Activated CD8-positive, alpha-beta memory T cell treated with anti-CD3 and anti-CD28 coated beads for 4 hours (primary cell): ENCODE data around the gene ATG7.
"Not testable (repeated sequence)": the region's sequence is repeated elsewhere in the genome, so short reads cannot be mapped to it uniquely, and the experiment has no call there.

Source experiments
- DNase-seq, 2 donors: peaks; one replicate each; pipeline ENCODE4 v3.0.0-alpha.2; 2020; ENCODE audit warnings: low read depth in 2 of 2

ATG7 gene

GRCh38 chr3:11290743-11291680 lies 18.8 kb downstream of the ATG7 start:
- DNase-seq, result no peak

- no peak for DNase-seq
These were observed 19.6 kb downstream of the ATG7 start for GRCh38 chr3:11291808-11292207.

- DNase-seq, result no peak
These were observed 24.9 kb downstream of the ATG7 start for GRCh38 chr3:11297126-11297525.

GRCh38 chr3:11300970-11301369 lies 28.8 kb downstream of the ATG7 start:
- DNase-seq, result no peak

GRCh38 chr3:11302444-11302843 lies 30.2 kb downstream of the ATG7 start:
- DNase-seq, result no peak

GRCh38 chr3:11304175-11304574 lies 32.0 kb downstream of the ATG7 start:
- no peak for DNase-seq

DNA sequence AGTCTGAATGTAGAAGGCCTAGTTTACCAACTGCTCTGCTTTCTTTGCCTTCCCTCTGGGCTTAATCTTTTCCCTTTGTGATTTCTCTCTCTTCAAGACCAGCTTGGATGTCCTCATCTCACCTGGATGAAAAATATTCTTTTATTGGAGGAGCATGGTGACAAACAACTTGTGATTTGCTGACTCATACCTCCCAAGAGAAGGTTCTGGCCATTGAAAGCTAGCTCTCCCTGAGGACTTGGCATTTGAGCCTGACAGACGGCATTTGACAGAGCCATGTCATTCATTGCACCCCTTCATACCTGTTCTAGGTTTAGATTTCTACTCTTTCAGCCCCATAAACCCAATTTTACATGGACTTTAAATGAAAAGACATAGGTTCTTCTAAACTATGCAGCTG lies 33.3 kb downstream of the ATG7 start:
- DNase-seq, result no peak

GRCh38 chr3:11306817-11307589 lies 34.8 kb downstream of the ATG7 start:
- no peak for DNase-seq

DNA sequence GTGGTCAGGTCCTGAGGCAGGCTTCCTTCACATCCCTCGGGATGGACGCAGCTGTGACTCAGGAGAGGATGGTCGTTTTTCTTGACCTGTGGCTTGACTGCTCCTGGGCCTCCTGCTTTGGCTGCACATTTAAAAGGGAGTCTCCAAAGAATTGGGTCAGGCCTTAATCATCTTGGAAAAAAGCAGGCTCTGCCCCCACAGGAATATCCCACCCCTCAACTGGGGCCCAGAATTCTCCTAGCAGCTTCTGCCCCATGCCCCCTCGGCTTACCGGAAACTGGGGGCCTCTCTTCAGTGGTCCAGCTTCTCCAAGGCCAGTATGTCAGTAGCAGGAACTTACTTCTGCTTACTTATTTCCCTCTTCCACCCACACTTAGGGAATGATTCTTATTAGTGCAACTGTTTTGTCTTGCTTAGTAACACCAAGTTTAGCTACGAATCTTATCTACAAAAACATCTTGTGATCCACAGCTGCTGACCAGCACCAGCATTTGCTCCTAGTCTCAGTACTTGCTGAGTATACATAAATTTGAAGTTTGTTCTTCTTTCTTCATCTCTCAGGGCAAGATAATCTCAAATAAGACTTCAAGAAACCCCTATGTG lies 35.7 kb downstream of the ATG7 start:
- DNase-seq, result no peak

- DNase-seq, result no peak
These were observed 38.1 kb downstream of the ATG7 start for GRCh38 chr3:11310258-11310657.

GRCh38 chr3:11312166-11312565 lies 40.0 kb downstream of the ATG7 start:
- no peak for DNase-seq

DNA sequence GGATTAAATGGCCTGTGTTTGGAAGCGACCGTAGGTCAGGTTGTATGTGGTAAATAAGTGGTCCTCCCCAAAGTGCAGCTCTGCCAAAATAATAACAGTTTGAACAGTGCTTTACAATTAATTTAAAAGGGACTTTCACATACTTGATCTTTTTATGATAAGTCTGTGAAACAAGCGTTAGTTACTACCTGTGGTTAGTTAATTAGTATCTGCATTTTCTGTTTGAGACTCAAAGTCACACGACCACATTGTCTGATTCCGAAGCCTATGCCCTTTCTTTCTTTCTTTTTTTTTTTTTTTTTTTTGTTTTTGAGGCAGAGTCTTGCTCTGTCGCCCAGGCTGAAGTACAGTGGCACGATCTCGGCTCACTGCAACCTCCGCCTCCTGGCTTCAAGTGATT lies 45.1 kb downstream of the ATG7 start:
- DNase-seq, result no peak

GRCh38 chr3:11322931-11323330 lies 50.7 kb downstream of the ATG7 start:
- DNase-seq, result no peak

GRCh38 chr3:11323813-11324212 lies 51.6 kb downstream of the ATG7 start:
- DNase-seq, result no peak

DNA sequence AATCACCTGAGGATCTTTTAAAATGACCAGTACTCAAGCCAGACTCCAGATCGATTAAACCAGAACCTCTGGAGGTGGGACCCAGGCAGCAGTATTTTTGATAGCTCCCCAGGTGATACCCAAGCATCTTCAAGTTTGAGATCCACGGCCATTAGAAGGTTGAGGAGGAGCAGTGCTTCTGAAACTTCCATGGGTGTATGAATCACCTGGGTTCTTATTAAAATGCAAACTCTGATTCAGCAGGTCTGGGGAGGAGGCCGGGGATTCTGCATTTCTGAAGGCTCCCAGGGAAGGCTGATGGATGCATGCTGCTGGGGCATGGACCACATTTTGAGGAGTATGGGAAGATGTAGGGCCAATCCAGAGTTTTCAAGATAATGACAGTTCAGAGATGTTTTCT lies 55.4 kb downstream of the ATG7 start:
- DNase-seq, result no peak

GRCh38 chr3:11328196-11328945 lies 56.2 kb downstream of the ATG7 start:
- no peak for DNase-seq

- no peak for DNase-seq
These were observed 57.6 kb downstream of the ATG7 start for GRCh38 chr3:11329777-11330176.

DNA sequence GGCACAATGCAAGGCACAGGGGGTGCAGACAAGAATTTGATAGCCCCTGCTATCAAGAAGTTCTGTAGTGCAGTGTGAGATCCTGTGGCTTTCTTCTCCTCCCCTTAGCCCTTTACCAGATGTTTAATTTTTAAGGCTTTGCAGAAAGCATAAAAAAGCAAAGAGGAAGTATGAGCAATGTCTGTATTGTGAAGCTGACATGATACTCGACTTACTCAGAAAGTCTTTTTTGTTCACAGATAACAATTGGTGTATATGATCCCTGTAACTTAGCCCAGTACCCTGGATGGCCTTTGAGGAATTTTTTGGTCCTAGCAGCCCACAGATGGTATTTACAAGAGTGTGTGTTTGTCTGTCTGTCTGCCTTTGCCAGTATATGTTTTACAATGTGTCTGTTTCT lies 58.9 kb downstream of the ATG7 start:
- no peak for DNase-seq

DNA sequence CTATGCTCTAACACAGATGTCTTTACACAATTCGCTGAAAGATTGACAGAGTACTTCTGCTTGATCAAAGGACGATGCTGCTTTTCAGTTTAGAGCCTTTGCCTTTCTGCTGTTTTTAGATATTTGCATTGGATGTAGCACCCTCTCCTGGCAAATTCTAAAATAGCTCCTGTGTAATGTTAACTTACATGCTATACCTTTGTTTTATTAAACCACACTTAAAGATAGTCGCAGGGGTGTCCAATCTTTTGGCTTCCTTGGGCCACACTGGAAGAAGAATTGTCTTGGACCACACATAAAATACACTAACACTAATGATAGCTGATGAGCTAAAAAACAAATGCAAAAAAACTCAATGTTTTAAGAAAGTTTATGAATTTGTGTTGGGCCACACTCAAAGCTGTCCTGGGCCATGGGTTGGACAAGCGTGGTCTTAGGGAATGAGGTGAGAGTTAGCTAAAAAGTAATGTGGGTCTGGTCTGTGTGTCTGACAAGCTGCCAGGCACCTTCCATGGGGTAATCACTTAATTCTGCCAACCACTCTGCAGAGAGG lies 62.9 kb downstream of the ATG7 start:
- no peak for DNase-seq

- DNase-seq, result no peak
These were observed 67.3 kb downstream of the ATG7 start for GRCh38 chr3:11339541-11339940.

DNA sequence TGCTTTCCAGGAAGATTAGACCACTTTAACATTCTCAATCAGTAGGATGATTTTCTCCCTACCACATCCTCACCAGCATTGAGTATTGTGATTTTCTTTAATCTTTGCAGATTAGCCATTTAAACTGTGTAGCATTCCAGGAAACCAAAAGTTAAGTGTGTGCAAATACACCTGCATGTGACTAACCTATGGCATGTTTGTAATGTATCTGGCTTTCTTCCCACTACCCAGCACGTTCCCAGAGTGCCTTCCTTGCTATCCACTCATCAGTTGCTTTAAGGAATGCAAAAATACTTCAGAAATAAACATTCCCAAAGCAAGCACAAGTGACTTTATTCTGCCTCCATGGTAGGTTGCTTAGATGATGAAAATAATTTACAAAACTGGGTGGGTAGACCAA lies 74.2 kb downstream of the ATG7 start:
- DNase-seq, result no peak

GRCh38 chr3:11348877-11349276 lies 76.7 kb downstream of the ATG7 start:
- not testable (repeated sequence) for DNase-seq
